K562 (cell line): Measurements from ENCODE around the gene TBC1D9. TPM values are rescaled to one million over a fixed set of nuclear protein-coding genes. Genes with fewer than 3 reads are reported as not detected.

Experiments used
- ATAC-seq: fragments of 200-7000 bp; cut with Tn5 transposase; 3 replicates; pipeline ENCODE4 v1.9.1; 2020; ENCODE audit warnings: moderate library complexity
- BruUV-seq: library from RNA; stranded (reverse); fragments of 400-500 nt; replicated peaks from 2 replicates; lab custom pipeline; 2021; lab: Mats Ljungman, UMichigan
- CTCF ChIA-PET: fragments of 300-600 bp; formaldehyde crosslinking; extraction: SDS; loops from one replicate; lab custom pipeline; 2021; ENCODE audit warnings: low intra/inter-chr PET ratio; lab: Yijun Ruan, JAX
- POLR2A ChIA-PET: fragments of 300-600, 350-650 bp; sonication (Branson Sonifier 250); formaldehyde crosslinking; extraction: SDS; loops from one replicate; lab custom pipeline; 2021; ENCODE audit warnings: antibody characterized with exemption, inconsistent platforms; lab: Yijun Ruan, JAX
- DNase-seq, 4 experiments: peaks; one replicate each; pipeline versions ENCODE4 v3.0.0 to v3.0.0-alpha.2; 2011 to 2018; ENCODE audit warnings: low spot score in 3 of 4, mixed read lengths in 3 of 4; ENCODE audit errors: extremely low read depth in 1 of 4
- FAIRE-seq: peaks from 2 replicates; lab custom pipeline; 2011; peaks lifted over from hg19 to GRCh38; lab: Jason Lieb, UNC
- H2AFZ ChIP-seq: 2 replicates; pipeline ENCODE4 v1.6.0; 2011; ENCODE audit warnings: low read depth, low read length, control low read depth, inconsistent platforms
- H3K27ac ChIP-seq: fragments of 200-600 bp; 3 replicates; pipeline ENCODE4 v1.8.0; 2011; ENCODE audit warnings: low read depth, mild to moderate bottlenecking, control low read depth, inconsistent platforms, low read length, moderate library complexity, mixed read lengths; ENCODE audit errors: extremely low read depth
- H3K27me3 ChIP-seq, 2 experiments: fragments of 300-600 bp in 1 of 2; 2 replicates in 1 of 2; 3 replicates in 1 of 2; pipeline versions ENCODE4 v1.6.0 to v1.8.0; 2011; ENCODE audit warnings: inconsistent platforms in 2 of 2, low read length in 2 of 2, mild to moderate bottlenecking in 1 of 2, mixed read lengths in 1 of 2, moderate library complexity in 1 of 2; ENCODE audit not compliant: control insufficient read depth in 2 of 2, insufficient read depth in 2 of 2
- H3K36me3 ChIP-seq: fragments of 300-600 bp; 3 replicates; pipeline ENCODE4 v1.8.0; 2011; ENCODE audit warnings: mild to moderate bottlenecking, low read length, inconsistent platforms; ENCODE audit not compliant: control insufficient read depth, insufficient read depth
- H3K4me1 ChIP-seq, 2 experiments: fragments of 200-600 bp in 1 of 2; replicated peaks in 1 of 2; 2 replicates in 1 of 2; 3 replicates in 1 of 2; pipeline versions ENCODE4 v1.5.1 to v1.8.0; 2011; ENCODE audit warnings: inconsistent platforms in 2 of 2, low read length in 2 of 2, mild to moderate bottlenecking in 1 of 2, mixed read lengths in 1 of 2, moderate library complexity in 1 of 2; ENCODE audit not compliant: control insufficient read depth in 2 of 2, insufficient read depth in 2 of 2
- H3K4me2 ChIP-seq: 2 replicates; pipeline ENCODE4 v1.6.1; 2011; ENCODE audit warnings: low read length, control low read depth, inconsistent platforms, mixed read lengths; ENCODE audit not compliant: insufficient read depth
- H3K4me3 ChIP-seq: fragments of 200-600 bp; sonication (generic), shearing (Covaris generic); 2 replicates; pipeline ENCODE4 v1.5.1; 2016; ENCODE audit warnings: control low read depth, inconsistent platforms
- H3K79me2 ChIP-seq: fragments of 200-600 bp; 3 replicates; pipeline ENCODE4 v1.8.0; 2011; ENCODE audit warnings: low read length, inconsistent platforms; ENCODE audit not compliant: control insufficient read depth, insufficient read depth
- H3K9ac ChIP-seq, 2 experiments: 2 replicates each; pipeline versions ENCODE4 v1.6.0 to v1.6.1; 2011; ENCODE audit warnings: low read depth in 2 of 2, low read length in 2 of 2, control low read depth in 1 of 2, inconsistent platforms in 1 of 2, mild to moderate bottlenecking in 1 of 2, mixed read lengths in 1 of 2; ENCODE audit not compliant: insufficient read depth in 1 of 2
- H3K9me1 ChIP-seq: one replicate; pipeline ENCODE4 v1.6.0; 2011; ENCODE audit warnings: inconsistent platforms, mild to moderate bottlenecking, low read length, moderate library complexity; ENCODE audit not compliant: control insufficient read depth, insufficient read depth
- H3K9me3 ChIP-seq: replicated peaks from 2 replicates; pipeline ENCODE4 v1.5.1; 2011; ENCODE audit warnings: low read depth, low read length, inconsistent platforms; ENCODE audit not compliant: control insufficient read depth, insufficient read depth
- H4K20me1 ChIP-seq: replicated peaks from 2 replicates; pipeline ENCODE4 v1.6.1; 2011; ENCODE audit warnings: low read length, inconsistent platforms, mixed read lengths; ENCODE audit not compliant: control insufficient read depth, insufficient read depth
- CC2D1A ChIP-seq: fragments of 450-650 bp; IDR thresholded peaks from 2 replicates; pipeline ENCODE4 v1.6.1; 2017; ENCODE audit warnings: mild to moderate bottlenecking
- EGR1 ChIP-seq: fragments of 450-650 bp; conservative IDR thresholded peaks from 2 replicates; pipeline ENCODE4 v1.6.1; 2017; ENCODE audit warnings: mild to moderate bottlenecking
- MCM5 ChIP-seq: fragments of 450-650 bp; IDR thresholded peaks from 2 replicates; pipeline ENCODE4 v1.6.1; 2016; ENCODE audit warnings: low read depth
- MNT ChIP-seq, 2 experiments: fragments of 450-650 bp; conservative IDR thresholded peaks; 2 replicates each; pipeline ENCODE4 v1.6.1; 2017; ENCODE audit warnings: mild to moderate bottlenecking in 2 of 2, moderate library complexity in 2 of 2
- NCOR1 ChIP-seq: fragments of 450-650 bp; IDR thresholded peaks from 2 replicates; pipeline ENCODE4 v1.6.1; 2016; ENCODE audit warnings: mild to moderate bottlenecking, moderate library complexity
- PYGO2 ChIP-seq: fragments of 450-650 bp; IDR thresholded peaks from 2 replicates; pipeline ENCODE4 v1.6.1; 2016; ENCODE audit warnings: mild to moderate bottlenecking, missing genetic modification characterization, moderate library complexity, missing compliant biosample characterization
- RCOR1 ChIP-seq, 2 experiments: IDR thresholded peaks; 2 replicates each; pipeline ENCODE4 v1.6.1; 2012; ENCODE audit warnings: low read depth in 2 of 2, low read length in 2 of 2, borderline replicate concordance in 1 of 2, improper control_type of control experiment in 1 of 2
- SMAD1 ChIP-seq: fragments of 150-350 bp; IDR thresholded peaks from 2 replicates; pipeline ENCODE4 v1.6.1; 2014; ENCODE audit warnings: low read length, low read depth; ENCODE audit not compliant: partially characterized antibody
- TBL1XR1 ChIP-seq, 2 experiments: IDR thresholded peaks; 2 replicates each; pipeline ENCODE4 v1.6.1; 2012; ENCODE audit warnings: improper control_type of control experiment in 2 of 2, low read length in 2 of 2, mild to moderate bottlenecking in 1 of 2
- ZNF41 ChIP-seq: fragments of 250-450 bp; sonication (Bioruptor Pico); conservative IDR thresholded peaks from 2 replicates; pipeline ENCODE4 v1.4.0; 2020; ENCODE audit warnings: mild to moderate bottlenecking
- ZNF561 ChIP-seq: fragments of 450-650 bp; formaldehyde crosslinking; conservative IDR thresholded peaks from 2 replicates; pipeline ENCODE4 v1.4.0; 2020; ENCODE audit warnings: mild to moderate bottlenecking, moderate library complexity
- WGBS: fragments of 100-300 bp; shearing (Covaris generic); methylation state at CpG from one replicate; pipeline ENCODE4 v1.1.6; 2016; ENCODE audit warnings: low coverage, mixed read lengths; ENCODE audit not compliant: insufficient coverage; ENCODE audit errors: missing lambda C conversion rate; 5-methylcytosine and 5-hydroxymethylcytosine counted together
- in situ Hi-C: fragments of 300-500 bp; cut with MboI; formaldehyde crosslinking; loops from 4 replicates; pipeline ENCODE4 v1.15.0; 2018; ENCODE audit warnings: inconsistent platforms, mixed read lengths
- intact Hi-C: fragments of 100-400 bp; cut with micrococcal nuclease; formaldehyde crosslinking; loops from 2 replicates; pipeline ENCODE4 v1.14.2; 2022
- polyA plus RNA-seq, 8 experiments: library from polyadenylated mRNA; depleted of rRNA in 4 of 8; stranded (reverse) in 5 of 8; unstranded in 3 of 8; fragments of >200 nt; fragmentation: Nextera tagmentation in 2 of 8; fragmentation: Illumina TruSeq in 1 of 8; extraction: Ambion mirVana in 2 of 8; extraction: Trizol in 1 of 8; gene quantifications; 2 replicates each; pipeline versions ENCODE4 v1.2.1 to v1.2.3, GENCODE V29; 2011 to 2014; ENCODE audit warnings: inconsistent platforms in 1 of 8, missing spikeins in 1 of 8
- total RNA-seq, 7 experiments: library from RNA; depleted of rRNA in 6 of 7; stranded (reverse); fragments of >200 nt in 6 of 7; fragmentation: Illumina TruSeq in 2 of 7; extraction: Trizol in 2 of 7; gene quantifications; 2 replicates each; pipeline versions ENCODE4 v1.2.1 to v1.2.3, GENCODE V29; 2011 to 2021; ENCODE audit warnings: low replicate concordance in 1 of 7
- TF ChIP-seq, protein P1 (sequence below): sonication (generic); formaldehyde crosslinking; IDR thresholded peaks from 2 replicates; pipeline ENCODE4 v1.8.0; 2022; ENCODE audit warnings: mild to moderate bottlenecking, low read depth, missing genetic modification reagents

The TBC1D9 gene
- total and polyA plus RNA-seq, 9 of the 15 experiments (the other 6 are each of a cell fraction or from before 2014, with no cell fraction given): 0.13 TPM; not detected in 8

GRCh38 chr4:140740906-140741670, 15.1 kb downstream of the TBC1D9 start:
- CTCF ChIA-PET: no interaction called here
- Histone ChIP-seq H2AFZ (no peak overlapping the region), H3K9me3 (no peaks in the 10 kb centered on the region), H3K79me2 (no peaks in the 10 kb centered on the region)
- WGBS: 0% methylated on average over 3 of the region's 3 CpGs
- POLR2A ChIA-PET: interaction anchor here (0.6 kb wide), 1 partner anchor 1004 kb away, joined by 4 read pairs; no protein-coding TSS in a partner anchor
- TF ChIP-seq ZNF561 (CRISPR knock-in tag) (no peak), EGR1 (no peak)
- TF ChIP-seq, all 486 proteins: peak for 0
- no TSS peak for BruUV-seq
- H3K27me3 ChIP-seq: no peaks in the 10 kb centered on the region
- no peak for FAIRE-seq
- DNase-seq: no peak
- intact Hi-C loops (no loop called here), in situ Hi-C loops (no loop called here)
- no peak overlapping the region for H3K4me3 ChIP-seq
- no peak overlapping the region for H3K4me2 ChIP-seq
- no peak overlapping the region for H3K9ac ChIP-seq
- H3K4me1 ChIP-seq: no peaks in the 10 kb centered on the region
- H3K27ac ChIP-seq: no peak overlapping the region
- no peaks in the 10 kb centered on the region for H4K20me1 ChIP-seq
- no peaks in the 10 kb centered on the region for H3K9me1 ChIP-seq
- no peaks in the 10 kb centered on the region for H3K36me3 ChIP-seq
- ATAC-seq: no peak

GRCh38 chr4:140740422-140740821, 15.8 kb downstream of the TBC1D9 start:
- no peak overlapping the region for H3K9ac ChIP-seq
- intact Hi-C loops: no loop called here
- no TSS peak for BruUV-seq
- H3K4me3 ChIP-seq: no peak overlapping the region
- no peaks in the 10 kb centered on the region for H4K20me1 ChIP-seq
- DNase-seq: no peak
- H3K4me2 ChIP-seq: no peak overlapping the region
- H3K9me3 ChIP-seq: no peaks in the 10 kb centered on the region
- 0% methylated on average over 1 of the region's 1 CpG for WGBS
- no peak for ATAC-seq
- no peaks in the 10 kb centered on the region for H3K9me1 ChIP-seq
- no peak for FAIRE-seq
- no peaks in the 10 kb centered on the region for H3K27me3 ChIP-seq
- CTCF ChIA-PET: no interaction called here
- in situ Hi-C loops: no loop called here
- no peaks in the 10 kb centered on the region for H3K4me1 ChIP-seq
- POLR2A ChIA-PET: interaction anchor here (0.6 kb wide), 1 partner anchor 1003 kb away, joined by 4 read pairs; no protein-coding TSS in a partner anchor
- no peak overlapping the region for H3K27ac ChIP-seq
- no peaks in the 10 kb centered on the region for H3K79me2 ChIP-seq
- no peak overlapping the region for H2AFZ ChIP-seq
- no peaks in the 10 kb centered on the region for H3K36me3 ChIP-seq
- TF ChIP-seq MNT (conservative IDR thresholded peaks at IDR 0.05): no peak
- no peak for TF ChIP-seq ZNF41 (CRISPR knock-in tag)
- no peak for TF ChIP-seq SMAD1
- TF ChIP-seq, protein P1, sequence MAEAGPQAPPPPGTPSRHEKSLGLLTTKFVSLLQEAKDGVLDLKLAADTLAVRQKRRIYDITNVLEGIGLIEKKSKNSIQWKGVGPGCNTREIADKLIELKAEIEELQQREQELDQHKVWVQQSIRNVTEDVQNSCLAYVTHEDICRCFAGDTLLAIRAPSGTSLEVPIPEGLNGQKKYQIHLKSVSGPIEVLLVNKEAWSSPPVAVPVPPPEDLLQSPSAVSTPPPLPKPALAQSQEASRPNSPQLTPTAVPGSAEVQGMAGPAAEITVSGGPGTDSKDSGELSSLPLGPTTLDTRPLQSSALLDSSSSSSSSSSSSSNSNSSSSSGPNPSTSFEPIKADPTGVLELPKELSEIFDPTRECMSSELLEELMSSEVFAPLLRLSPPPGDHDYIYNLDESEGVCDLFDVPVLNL (CRISPR knock-in tag): no peak
- no peak for TF ChIP-seq PYGO2
- no peak for TF ChIP-seq MCM5
- no peak for TF ChIP-seq RCOR1 (IDR thresholded peaks at IDR 0.05; ENCODE audit: borderline replicate concordance in 1 of 2, low read depth in 2 of 2, low read length in 2 of 2)
- no peak for TF ChIP-seq CC2D1A
- TF ChIP-seq NCOR1: no peak
- no peak for TF ChIP-seq TBL1XR1 (IDR thresholded peaks at IDR 0.05; ENCODE audit: low read length in 2 of 2)
